Measurements from ENCODE around the gene PKNOX1.
"Not testable (repeated sequence)": the region's sequence is repeated elsewhere in the genome, so short reads cannot be mapped to it uniquely, and the experiment has no call there.

Gene PKNOX1

GRCh38 chr21:42938606-42938995, 35.8 kb upstream of the PKNOX1 start:
- H3K4me3 Mint-ChIP-seq, H3K27ac Mint-ChIP-seq, H3K9me3 Mint-ChIP-seq, H3K36me3 Mint-ChIP-seq, DNase-seq, CTCF ChIA-PET, H3K4me1 Mint-ChIP-seq: not testable (repeated sequence)
- H3K27me3 Mint-ChIP-seq, result peaks cover 10% of the 10 kb centered on the region

GRCh38 chr21:42939582-42940413, 34.6 kb upstream of the PKNOX1 start:
- H3K4me1 Mint-ChIP-seq, result no peaks in the 10 kb centered on the region
- no peak for DNase-seq
- H3K27me3 Mint-ChIP-seq, result peaks cover 10% of the 10 kb centered on the region
- CTCF ChIA-PET, result no interaction called here
- H3K9me3 Mint-ChIP-seq, result no peaks in the 10 kb centered on the region
- no peak overlapping the region for H3K27ac Mint-ChIP-seq
- H3K36me3 Mint-ChIP-seq, result no peaks in the 10 kb centered on the region
- no peak overlapping the region for H3K4me3 Mint-ChIP-seq

GRCh38 chr21:42941696-42942085, 32.7 kb upstream of the PKNOX1 start:
- DNase-seq, result no peak
- CTCF ChIA-PET, result no interaction called here
- H3K36me3 Mint-ChIP-seq, result no peaks in the 10 kb centered on the region
- H3K27ac Mint-ChIP-seq, result no peak overlapping the region
- H3K4me3 Mint-ChIP-seq, result no peak overlapping the region
- H3K9me3 Mint-ChIP-seq, result no peaks in the 10 kb centered on the region
- H3K27me3 Mint-ChIP-seq, result peaks cover 18% of the 10 kb centered on the region
- H3K4me1 Mint-ChIP-seq, result no peaks in the 10 kb centered on the region

GRCh38 chr21:42942244-42942643, 32.1 kb upstream of the PKNOX1 start:
- no peak overlapping the region for H3K27ac Mint-ChIP-seq
- no peaks in the 10 kb centered on the region for H3K36me3 Mint-ChIP-seq
- H3K27me3 Mint-ChIP-seq, result peaks cover 21% of the 10 kb centered on the region
- H3K4me3 Mint-ChIP-seq, result no peak overlapping the region
- H3K9me3 Mint-ChIP-seq, result no peaks in the 10 kb centered on the region
- DNase-seq, result no peak
- no peaks in the 10 kb centered on the region for H3K4me1 Mint-ChIP-seq
- CTCF ChIA-PET, result no interaction called here

GRCh38 chr21:42949094-42949755, 25.1 kb upstream of the PKNOX1 start:
- H3K4me1 Mint-ChIP-seq, H3K36me3 Mint-ChIP-seq, CTCF ChIA-PET, DNase-seq, H3K9me3 Mint-ChIP-seq, H3K4me3 Mint-ChIP-seq: not testable (repeated sequence)
- peak overlapping the region; percentile 6 for H3K27ac Mint-ChIP-seq
- H3K27me3 Mint-ChIP-seq, result peaks cover 22% of the 10 kb centered on the region

GRCh38 chr21:42951193-42951592, 23.2 kb upstream of the PKNOX1 start:
- CTCF ChIA-PET, H3K9me3 Mint-ChIP-seq, DNase-seq, H3K36me3 Mint-ChIP-seq, H3K4me1 Mint-ChIP-seq, H3K4me3 Mint-ChIP-seq, H3K27ac Mint-ChIP-seq: not testable (repeated sequence)
- H3K27me3 Mint-ChIP-seq, result peaks cover 17% of the 10 kb centered on the region

GRCh38 chr21:42956824-42957630, 17.3 kb upstream of the PKNOX1 start:
- no peak overlapping the region for H3K27ac Mint-ChIP-seq
- H3K27me3 Mint-ChIP-seq, result no peaks in the 10 kb centered on the region
- no peaks in the 10 kb centered on the region for H3K36me3 Mint-ChIP-seq
- H3K9me3 Mint-ChIP-seq, result peaks cover 2% of the 10 kb centered on the region
- no peaks in the 10 kb centered on the region for H3K4me1 Mint-ChIP-seq
- DNase-seq, result no peak
- H3K4me3 Mint-ChIP-seq, result no peak overlapping the region
- CTCF ChIA-PET, result no interaction called here

- H3K27me3 Mint-ChIP-seq, H3K27ac Mint-ChIP-seq, H3K9me3 Mint-ChIP-seq, H3K4me1 Mint-ChIP-seq, H3K4me3 Mint-ChIP-seq, DNase-seq, CTCF ChIA-PET, H3K36me3 Mint-ChIP-seq: not testable (repeated sequence)
Measured at GRCh38 chr21:42958122-42958521, 16.2 kb upstream of the PKNOX1 start.

- no peak overlapping the region for H3K4me3 Mint-ChIP-seq
- H3K9me3 Mint-ChIP-seq, result peaks cover 2% of the 10 kb centered on the region
Measured at GRCh38 chr21:42959728-42960127, 14.6 kb upstream of the PKNOX1 start.

GRCh38 chr21:42962380-42963007, 11.9 kb upstream of the PKNOX1 start:
- DNase-seq, result no peak
- peaks cover 7% of the 10 kb centered on the region for H3K27me3 Mint-ChIP-seq
- H3K27ac Mint-ChIP-seq, result no peak overlapping the region
- no peaks in the 10 kb centered on the region for H3K4me1 Mint-ChIP-seq
- H3K36me3 Mint-ChIP-seq, result no peaks in the 10 kb centered on the region
- H3K4me3 Mint-ChIP-seq, result no peak overlapping the region
- no peaks in the 10 kb centered on the region for H3K9me3 Mint-ChIP-seq
- CTCF ChIA-PET, result no interaction called here

More at GRCh38 chr21:42959728-42960127, 14.6 kb upstream of the PKNOX1 start:
- CTCF ChIA-PET, result no interaction called here
- H3K27me3 Mint-ChIP-seq, result peaks cover 7% of the 10 kb centered on the region
- H3K36me3 Mint-ChIP-seq, result no peaks in the 10 kb centered on the region
- H3K4me1 Mint-ChIP-seq, result no peaks in the 10 kb centered on the region
- no peak overlapping the region for H3K27ac Mint-ChIP-seq
- no peak for DNase-seq

- no peak for DNase-seq
- Mint-ChIP-seq H3K4me3 (no peak overlapping the region), H3K9me3 (no peaks in the 10 kb centered on the region), H3K36me3 (no peaks in the 10 kb centered on the region), H3K27ac (no peak overlapping the region), H3K4me1 (no peaks in the 10 kb centered on the region), H3K27me3 (peaks cover 7% of the 10 kb centered on the region)
- CTCF ChIA-PET, result no interaction called here
Measured at GRCh38 chr21:42964086-42964485, 10.3 kb upstream of the PKNOX1 start.

GRCh38 chr21:42964546-42965210, 9.7 kb upstream of the PKNOX1 start:
- Mint-ChIP-seq H3K27ac (no peak overlapping the region), H3K27me3 (peaks cover 7% of the 10 kb centered on the region), H3K4me1 (no peaks in the 10 kb centered on the region), H3K4me3 (no peak overlapping the region), H3K36me3 (no peaks in the 10 kb centered on the region), H3K9me3 (no peaks in the 10 kb centered on the region)
- no peak for DNase-seq
- CTCF ChIA-PET, result no interaction called here

- no peaks in the 10 kb centered on the region for H3K4me1 Mint-ChIP-seq
- H3K9me3 Mint-ChIP-seq, result no peaks in the 10 kb centered on the region
- CTCF ChIA-PET, result no interaction called here
- H3K27ac Mint-ChIP-seq, result no peak overlapping the region
- peaks cover 7% of the 10 kb centered on the region for H3K27me3 Mint-ChIP-seq
- no peak for DNase-seq
- H3K36me3 Mint-ChIP-seq, result no peaks in the 10 kb centered on the region
- H3K4me3 Mint-ChIP-seq, result no peak overlapping the region
Measured at GRCh38 chr21:42965211-42965560, 9.2 kb upstream of the PKNOX1 start.

GRCh38 chr21:42967616-42968015, 6.7 kb upstream of the PKNOX1 start:
- CTCF ChIA-PET, result interaction anchor here (1.0 kb wide), 1 partner anchor 30 kb away, joined by 3 read pairs; no protein-coding TSS in a partner anchor
- not testable (repeated sequence) for H3K9me3 Mint-ChIP-seq, DNase-seq, H3K4me1 Mint-ChIP-seq, H3K27ac Mint-ChIP-seq, H3K36me3 Mint-ChIP-seq, H3K4me3 Mint-ChIP-seq
- peaks cover 11% of the 10 kb centered on the region for H3K27me3 Mint-ChIP-seq
